ENCODE data around the gene PAPPA2.

The PAPPA2 gene

GRCh38 chr1:176765608-176766007, 302.6 kb downstream of the PAPPA2 start (continued):
- TF ChIP-seq ZNF140 (tag by site-specific recombination; IDR thresholded peaks at IDR 0.05) (no peak), ZBTB21 (tag by site-specific recombination; IDR thresholded peaks at IDR 0.05) (no peak)

GRCh38 chr1:176766779-176767178, 303.8 kb downstream of the PAPPA2 start:
- POLR2A ChIA-PET = no interaction called here

More at GRCh38 chr1:176766779-176767178, 303.8 kb downstream of the PAPPA2 start:
- Histone ChIP-seq H3K9me3 (ENCODE audit: control insufficient read depth, insufficient read depth, low read depth, low read length) (no peaks in the 10 kb centered on the region), H3K27ac (ENCODE audit: extremely low read depth, low read depth, low read length) (no peak overlapping the region), H3K4me3 (ENCODE audit: low read depth, low read length) (no peak overlapping the region), H3K4me1 (ENCODE audit: control insufficient read depth, insufficient read depth, low read length) (no peaks in the 10 kb centered on the region), H3K36me3 (ENCODE audit: control insufficient read depth in 2 of 2, insufficient read depth in 1 of 2, low read length in 2 of 2) (no peaks in the 10 kb centered on the region)
- no peak for TF ChIP-seq ZNF354C (tag by site-specific recombination; IDR thresholded peaks at IDR 0.05; ENCODE audit: borderline replicate concordance, low read depth)
- no peak for TF ChIP-seq ZNF544 (tag by site-specific recombination; IDR thresholded peaks at IDR 0.05)
- TF ChIP-seq ZNF670 (tag by site-specific recombination; IDR thresholded peaks at IDR 0.05; ENCODE audit: low read depth) = no peak
- TF ChIP-seq ZBTB20 (tag by site-specific recombination; IDR thresholded peaks at IDR 0.05) = no peak
- no peak for TF ChIP-seq ZNF555 (tag by site-specific recombination; conservative IDR thresholded peaks at IDR 0.05)
- no peak for TF ChIP-seq ZNF514 (tag by site-specific recombination; IDR thresholded peaks at IDR 0.05)
- TF ChIP-seq ZNF221 (tag by site-specific recombination; IDR thresholded peaks at IDR 0.05; ENCODE audit: borderline replicate concordance) = no peak
- no peak for TF ChIP-seq ZNF239 (tag by site-specific recombination; IDR thresholded peaks at IDR 0.05)
- no peak for TF ChIP-seq PRDM4 (tag by site-specific recombination; IDR thresholded peaks at IDR 0.05)
- no peak for TF ChIP-seq ZNF23 (tag by site-specific recombination; IDR thresholded peaks at IDR 0.05; ENCODE audit: borderline replicate concordance)
- no peak for TF ChIP-seq ZNF211 (tag by site-specific recombination; IDR thresholded peaks at IDR 0.05; ENCODE audit: low read depth)
- no peak for TF ChIP-seq ZNF19 (tag by site-specific recombination; IDR thresholded peaks at IDR 0.05; ENCODE audit: low read depth)
- no peak for TF ChIP-seq HOXD13 (CRISPR knock-in tag; IDR thresholded peaks at IDR 0.05; ENCODE audit: borderline replicate concordance)
- no peak for TF ChIP-seq ZNF843 (tag by site-specific recombination; IDR thresholded peaks at IDR 0.05)
- no peak for TF ChIP-seq ZNF664 (tag by site-specific recombination; IDR thresholded peaks at IDR 0.05)
- no peak for TF ChIP-seq GFI1B (tag by site-specific recombination; IDR thresholded peaks at IDR 0.05)
- no peak for TF ChIP-seq ZNF624 (tag by site-specific recombination; IDR thresholded peaks at IDR 0.05)
- TF ChIP-seq ZNF398 (tag by site-specific recombination; IDR thresholded peaks at IDR 0.05) = no peak
- no peak for TF ChIP-seq PRDM2 (tag by site-specific recombination; IDR thresholded peaks at IDR 0.05; ENCODE audit: borderline replicate concordance)
- TF ChIP-seq ZBTB17 (tag by site-specific recombination; IDR thresholded peaks at IDR 0.05) = no peak
- CTCF ChIA-PET = interaction anchor here (0.5 to 1.1 kb wide), 2 partner anchors 19 to 20 kb away, joined by 3 to 5 read pairs; no protein-coding TSS in a partner anchor
